ENCODE data around the gene ETNPPL.

The ETNPPL gene

GRCh38 chr4:108742451-108743420 is 20.1 kb downstream of the ETNPPL start:
- 0 out of 2 replicates have a peak, but pooled peaks have one; percentile 4 for TF ChIP-seq CTCF (IDR thresholded peaks at IDR 0.05; ENCODE audit: borderline replicate concordance, insufficient read depth, low read depth, low read length)
- no peak overlapping the region for H3K4me3 ChIP-seq (ENCODE audit: low read depth, low read length)

- H3K4me3 ChIP-seq (ENCODE audit: low read depth, low read length), result no peak overlapping the region
- no peak for TF ChIP-seq CTCF (IDR thresholded peaks at IDR 0.05; ENCODE audit: borderline replicate concordance, insufficient read depth, low read depth, low read length)
Measured at GRCh38 chr4:108738003-108738706, 24.7 kb downstream of the ETNPPL start.

GRCh38 chr4:108731006-108731405 is 31.8 kb downstream of the ETNPPL start:
- no peak overlapping the region for H3K4me3 ChIP-seq (ENCODE audit: low read depth, low read length)
- TF ChIP-seq CTCF (IDR thresholded peaks at IDR 0.05; ENCODE audit: borderline replicate concordance, insufficient read depth, low read depth, low read length), result no peak

- H3K4me3 ChIP-seq (ENCODE audit: low read depth, low read length), result no peak overlapping the region
- TF ChIP-seq CTCF (IDR thresholded peaks at IDR 0.05; ENCODE audit: borderline replicate concordance, insufficient read depth, low read depth, low read length), result no peak
Measured at GRCh38 chr4:108730579-108730978, 32.3 kb downstream of the ETNPPL start.

- no peak for TF ChIP-seq CTCF (IDR thresholded peaks at IDR 0.05; ENCODE audit: borderline replicate concordance, insufficient read depth, low read depth, low read length)
- no peak overlapping the region for H3K4me3 ChIP-seq (ENCODE audit: low read depth, low read length)
Measured at GRCh38 chr4:108729731-108730130, 33.1 kb downstream of the ETNPPL start.

GRCh38 chr4:108725457-108725856 is 37.4 kb downstream of the ETNPPL start:
- no peak for TF ChIP-seq CTCF (IDR thresholded peaks at IDR 0.05; ENCODE audit: borderline replicate concordance, insufficient read depth, low read depth, low read length)

More at GRCh38 chr4:108725457-108725856, 37.4 kb downstream of the ETNPPL start:
- H3K4me3 ChIP-seq (ENCODE audit: low read depth, low read length), result no peak overlapping the region

Measured in GM12875 (cell line).